ENCODE measurements around the gene CMTR1. TPM values are rescaled to one million over a fixed set of nuclear protein-coding genes. Genes with fewer than 3 reads are reported as not detected.

Gene CMTR1
- total RNA-seq, 1 experiment from 2014 or later: 37.7 TPM

GRCh38 chr6:37456126-37456525 lies 23.1 kb downstream of the CMTR1 start:
- intact Hi-C loops (cut with micrococcal nuclease; ENCODE audit: unreplicated experiment): no loop called here
- DNase-seq (ENCODE audit: low read depth, low spot score): no peak
- BruUV-seq (replicated peaks): no TSS peak
- H3K36me3 ChIP-seq (ENCODE audit: control insufficient read depth, insufficient read depth, low read length): peaks cover 2% of the 10 kb centered on the region; the same call in 1 of the 2 replicates
- H3K9me3 ChIP-seq (ENCODE audit: control insufficient read depth, insufficient read depth, low read depth, low read length): no peaks in the 10 kb centered on the region
- no peak overlapping the region for H3K4me3 ChIP-seq (ENCODE audit: low read depth in 2 of 2, low read length in 2 of 2)
- ChIA-PET POLR2A (no interaction called here), CTCF (no interaction called here)
- no peaks in the 10 kb centered on the region for H3K27me3 ChIP-seq (ENCODE audit: control insufficient read depth, insufficient read depth, low read length)
- H3K4me1 ChIP-seq (ENCODE audit: control insufficient read depth, insufficient read depth, low read length): no peaks in the 10 kb centered on the region
- in situ Hi-C loops (cut with HindIII; ENCODE audit: low pct_unique_long_range_greater_than_20kb, low sequenced_read_pairs): no loop called here
- ATAC-seq: no peak
- TF ChIP-seq POLR2AphosphoS5 (IDR thresholded peaks at IDR 0.05; ENCODE audit: low read depth, low read length): no peak
- no peak for TF ChIP-seq SIN3A (IDR thresholded peaks at IDR 0.05; ENCODE audit: borderline replicate concordance, insufficient read depth, low read depth, low read length)
- no peak for TF ChIP-seq REST (IDR thresholded peaks at IDR 0.05; ENCODE audit: insufficient read depth in 1 of 2, low read depth in 2 of 2, low read length in 1 of 2)
- TF ChIP-seq TCF7L2 (IDR thresholded peaks at IDR 0.05; ENCODE audit: low read depth, low read length): no peak
- TF ChIP-seq, protein P1, sequence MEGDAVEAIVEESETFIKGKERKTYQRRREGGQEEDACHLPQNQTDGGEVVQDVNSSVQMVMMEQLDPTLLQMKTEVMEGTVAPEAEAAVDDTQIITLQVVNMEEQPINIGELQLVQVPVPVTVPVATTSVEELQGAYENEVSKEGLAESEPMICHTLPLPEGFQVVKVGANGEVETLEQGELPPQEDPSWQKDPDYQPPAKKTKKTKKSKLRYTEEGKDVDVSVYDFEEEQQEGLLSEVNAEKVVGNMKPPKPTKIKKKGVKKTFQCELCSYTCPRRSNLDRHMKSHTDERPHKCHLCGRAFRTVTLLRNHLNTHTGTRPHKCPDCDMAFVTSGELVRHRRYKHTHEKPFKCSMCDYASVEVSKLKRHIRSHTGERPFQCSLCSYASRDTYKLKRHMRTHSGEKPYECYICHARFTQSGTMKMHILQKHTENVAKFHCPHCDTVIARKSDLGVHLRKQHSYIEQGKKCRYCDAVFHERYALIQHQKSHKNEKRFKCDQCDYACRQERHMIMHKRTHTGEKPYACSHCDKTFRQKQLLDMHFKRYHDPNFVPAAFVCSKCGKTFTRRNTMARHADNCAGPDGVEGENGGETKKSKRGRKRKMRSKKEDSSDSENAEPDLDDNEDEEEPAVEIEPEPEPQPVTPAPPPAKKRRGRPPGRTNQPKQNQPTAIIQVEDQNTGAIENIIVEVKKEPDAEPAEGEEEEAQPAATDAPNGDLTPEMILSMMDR (IDR thresholded peaks at IDR 0.05): no peak
- H3K27ac ChIP-seq (ENCODE audit: low read length): no peak overlapping the region

DNA sequence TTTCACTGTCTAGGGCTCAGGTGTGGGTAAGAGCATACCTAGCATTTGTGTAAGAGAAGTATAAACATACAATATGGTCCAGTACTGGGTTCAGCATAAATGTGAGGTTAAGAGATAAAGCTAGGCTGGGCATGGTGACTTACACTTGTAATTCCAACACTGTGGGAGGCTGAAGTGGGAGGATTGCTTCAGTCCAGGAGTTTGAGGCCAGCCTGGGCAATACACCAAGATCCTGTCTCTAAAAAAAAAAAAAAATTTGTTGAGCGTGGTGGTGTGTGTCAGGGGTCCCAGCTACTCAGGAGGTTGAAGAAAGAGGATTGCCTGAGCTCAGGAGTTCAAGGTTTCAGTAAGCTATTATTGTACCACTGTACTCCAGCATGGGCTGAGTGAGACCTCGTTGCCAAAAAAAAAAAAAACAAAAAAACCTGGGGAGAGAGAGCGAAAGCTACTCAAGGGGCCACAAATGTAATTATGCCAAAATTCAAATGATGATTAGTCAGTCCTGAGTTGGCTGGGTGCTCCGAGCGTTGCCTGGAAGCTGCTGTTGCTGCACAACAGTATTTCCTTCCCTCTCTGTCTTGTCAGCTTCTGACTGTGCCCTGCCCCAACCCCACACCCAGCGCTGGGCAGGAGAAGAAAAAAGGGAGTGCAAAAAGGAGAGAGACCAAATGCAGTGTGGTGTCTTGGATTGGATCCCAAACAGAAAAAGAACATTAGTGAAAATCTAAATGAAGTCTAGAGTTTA lies 24.0 kb downstream of the CMTR1 start:
- no peak for DNase-seq (ENCODE audit: low read depth, low spot score)
- POLR2A ChIA-PET: interaction anchor here (0.5 kb wide), 1 partner anchor 9 kb away, joined by 10 read pairs; no protein-coding TSS in a partner anchor
- H3K4me1 ChIP-seq (ENCODE audit: control insufficient read depth, insufficient read depth, low read length): no peaks in the 10 kb centered on the region
- H3K36me3 ChIP-seq (ENCODE audit: control insufficient read depth, insufficient read depth, low read length): no peaks in the 10 kb centered on the region; the same call in 1 of the 2 replicates
- no peak overlapping the region for H3K27ac ChIP-seq (ENCODE audit: low read length)
- BruUV-seq (replicated peaks): no TSS peak
- ATAC-seq: no peak
- in situ Hi-C loops (cut with HindIII; ENCODE audit: low pct_unique_long_range_greater_than_20kb, low sequenced_read_pairs): no loop called here
- intact Hi-C loops (cut with micrococcal nuclease; ENCODE audit: unreplicated experiment): no loop called here
- no peaks in the 10 kb centered on the region for H3K27me3 ChIP-seq (ENCODE audit: control insufficient read depth, insufficient read depth, low read length)
- no peak overlapping the region for H3K4me3 ChIP-seq (ENCODE audit: low read depth in 2 of 2, low read length in 2 of 2)
- CTCF ChIA-PET: no interaction called here
- TF ChIP-seq POLR2AphosphoS5 (IDR thresholded peaks at IDR 0.05; ENCODE audit: low read depth, low read length) (no peak), TCF7L2 (IDR thresholded peaks at IDR 0.05; ENCODE audit: low read depth, low read length) (no peak), SIN3A (IDR thresholded peaks at IDR 0.05; ENCODE audit: borderline replicate concordance, insufficient read depth, low read depth, low read length) (no peak), REST (IDR thresholded peaks at IDR 0.05; ENCODE audit: insufficient read depth in 1 of 2, low read depth in 2 of 2, low read length in 1 of 2) (no peak)
- TF ChIP-seq, protein P1 (IDR thresholded peaks at IDR 0.05): no peak
- no peaks in the 10 kb centered on the region for H3K9me3 ChIP-seq (ENCODE audit: control insufficient read depth, insufficient read depth, low read depth, low read length)

Data from Panc1 (cell line).